LNCaP clone FGC (cell line): ENCODE data around the gene NOP14.
A peak's percentile ranks its signal among the peaks of the same experiment; 100 is the strongest.

Source experiments
- DNase-seq: peaks from one replicate; pipeline ENCODE4 v3.0.0-alpha.2; 2011; ENCODE audit warnings: low read depth
- H3K4me3 ChIP-seq: 2 replicates; pipeline ENCODE4 v1.5.1; 2011; ENCODE audit warnings: mild to moderate bottlenecking, low read depth, low read length, control low read depth
- TF ChIP-seq, protein P1 (sequence below): IDR thresholded peaks from 2 replicates; pipeline ENCODE4 v1.5.1; 2012; ENCODE audit warnings: mild to moderate bottlenecking; ENCODE audit not compliant: control insufficient read depth, insufficient read depth; ENCODE audit errors: extremely low read depth

NOP14 gene

GRCh38 chr4:2937986-2938385 lies 25.2 kb downstream of the NOP14 start:
- no peak for DNase-seq
- H3K4me3 ChIP-seq = no peak overlapping the region
- TF ChIP-seq, protein P1, sequence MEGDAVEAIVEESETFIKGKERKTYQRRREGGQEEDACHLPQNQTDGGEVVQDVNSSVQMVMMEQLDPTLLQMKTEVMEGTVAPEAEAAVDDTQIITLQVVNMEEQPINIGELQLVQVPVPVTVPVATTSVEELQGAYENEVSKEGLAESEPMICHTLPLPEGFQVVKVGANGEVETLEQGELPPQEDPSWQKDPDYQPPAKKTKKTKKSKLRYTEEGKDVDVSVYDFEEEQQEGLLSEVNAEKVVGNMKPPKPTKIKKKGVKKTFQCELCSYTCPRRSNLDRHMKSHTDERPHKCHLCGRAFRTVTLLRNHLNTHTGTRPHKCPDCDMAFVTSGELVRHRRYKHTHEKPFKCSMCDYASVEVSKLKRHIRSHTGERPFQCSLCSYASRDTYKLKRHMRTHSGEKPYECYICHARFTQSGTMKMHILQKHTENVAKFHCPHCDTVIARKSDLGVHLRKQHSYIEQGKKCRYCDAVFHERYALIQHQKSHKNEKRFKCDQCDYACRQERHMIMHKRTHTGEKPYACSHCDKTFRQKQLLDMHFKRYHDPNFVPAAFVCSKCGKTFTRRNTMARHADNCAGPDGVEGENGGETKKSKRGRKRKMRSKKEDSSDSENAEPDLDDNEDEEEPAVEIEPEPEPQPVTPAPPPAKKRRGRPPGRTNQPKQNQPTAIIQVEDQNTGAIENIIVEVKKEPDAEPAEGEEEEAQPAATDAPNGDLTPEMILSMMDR = no peak

DNA sequence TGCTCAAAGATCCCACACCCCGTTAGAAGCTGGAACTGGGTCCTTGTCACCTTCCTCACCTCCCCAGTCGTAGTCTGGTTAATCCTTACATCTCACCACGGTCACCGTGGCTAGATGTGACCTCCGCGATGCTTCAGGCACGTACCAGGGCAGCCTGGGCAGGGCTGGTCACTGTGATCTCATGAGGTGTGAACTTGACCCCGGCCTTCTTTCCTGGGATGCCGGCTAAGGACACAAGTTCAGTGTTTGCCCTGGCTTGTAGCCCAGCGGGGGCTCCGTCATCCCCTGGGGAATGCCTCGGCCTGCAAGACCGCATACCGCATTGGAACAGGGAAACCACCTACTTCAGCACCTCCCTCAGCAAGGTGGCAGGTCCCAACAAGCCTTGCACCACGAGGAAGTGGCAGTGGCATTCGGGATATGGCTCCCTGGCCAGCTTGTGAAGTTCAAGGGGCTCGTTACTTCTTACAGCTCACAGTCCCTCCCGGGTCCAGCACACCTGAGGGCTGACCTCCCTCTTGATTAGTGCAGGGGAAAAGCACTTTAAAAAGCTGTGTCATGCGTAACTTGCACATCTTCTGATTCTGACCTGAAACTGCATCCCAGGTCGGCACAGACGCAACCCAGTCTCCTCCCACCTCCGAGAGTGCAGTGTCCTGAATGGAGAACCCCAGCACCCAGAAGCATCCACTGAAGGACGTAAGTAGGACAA lies 25.9 kb downstream of the NOP14 start:
- no peak for DNase-seq
- no peak overlapping the region for H3K4me3 ChIP-seq
- TF ChIP-seq, protein P1 = no peak

- no peak overlapping the region for H3K4me3 ChIP-seq
- TF ChIP-seq, protein P1 = no peak
- no peak for DNase-seq
Observed at GRCh38 chr4:2936773-2937145, 26.4 kb downstream of the NOP14 start.

- TF ChIP-seq, protein P1 = no peak
- no peak for DNase-seq
- peak overlapping the region; percentile 84 for H3K4me3 ChIP-seq
Observed at GRCh38 chr4:2935762-2936743, 27.2 kb downstream of the NOP14 start.

DNA sequence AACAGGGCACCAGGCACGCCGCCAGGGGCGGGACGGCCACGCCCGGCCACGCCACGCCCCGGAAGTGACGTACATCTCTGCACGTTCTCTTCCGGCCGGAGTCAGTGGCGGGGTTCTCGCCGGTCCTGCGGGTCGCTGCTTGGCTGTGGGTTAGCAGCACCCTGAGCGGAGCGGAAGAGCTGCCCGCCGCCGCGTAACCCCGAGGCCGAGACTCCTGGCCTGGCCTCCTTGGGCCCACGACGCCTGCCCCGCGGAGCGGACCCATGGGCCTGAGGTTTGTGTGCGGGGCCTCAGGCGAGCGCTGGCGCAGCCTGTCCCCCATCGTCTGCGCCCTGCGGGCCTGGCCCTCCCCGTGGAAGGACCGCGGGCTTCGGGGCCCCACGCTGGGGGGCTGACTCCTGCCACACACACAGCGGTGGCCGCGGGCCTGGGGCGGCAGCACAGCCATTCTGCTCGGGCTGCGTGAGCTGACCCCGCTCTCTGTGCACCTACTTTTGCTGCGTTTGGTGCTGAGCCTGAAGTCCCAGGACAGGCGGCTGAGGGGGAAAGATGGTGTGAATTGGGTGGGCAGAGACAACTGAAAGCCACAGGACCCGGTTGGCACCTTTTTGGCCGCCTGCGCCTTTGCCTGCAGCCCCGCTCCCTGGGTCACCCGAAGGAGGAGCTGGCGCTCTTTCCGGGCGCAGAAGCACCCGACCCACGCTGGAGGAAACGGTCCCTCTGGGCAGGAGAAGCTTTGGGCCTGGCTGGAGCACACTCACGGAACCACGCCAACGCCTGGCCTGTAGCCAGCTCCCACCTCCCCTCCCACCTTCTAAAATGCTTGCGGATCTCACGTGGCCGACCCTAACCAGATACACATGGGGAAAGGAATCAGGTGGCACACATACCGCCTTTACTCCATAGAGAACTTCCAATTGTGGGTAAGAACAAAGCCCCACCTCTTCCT lies 28.1 kb downstream of the NOP14 start:
- peak; percentile 54 for DNase-seq
- H3K4me3 ChIP-seq = peak overlapping the region; percentile 84
- TF ChIP-seq, protein P1 = 0 out of 2 replicates have a peak, but pooled peaks have one; percentile 7

DNA sequence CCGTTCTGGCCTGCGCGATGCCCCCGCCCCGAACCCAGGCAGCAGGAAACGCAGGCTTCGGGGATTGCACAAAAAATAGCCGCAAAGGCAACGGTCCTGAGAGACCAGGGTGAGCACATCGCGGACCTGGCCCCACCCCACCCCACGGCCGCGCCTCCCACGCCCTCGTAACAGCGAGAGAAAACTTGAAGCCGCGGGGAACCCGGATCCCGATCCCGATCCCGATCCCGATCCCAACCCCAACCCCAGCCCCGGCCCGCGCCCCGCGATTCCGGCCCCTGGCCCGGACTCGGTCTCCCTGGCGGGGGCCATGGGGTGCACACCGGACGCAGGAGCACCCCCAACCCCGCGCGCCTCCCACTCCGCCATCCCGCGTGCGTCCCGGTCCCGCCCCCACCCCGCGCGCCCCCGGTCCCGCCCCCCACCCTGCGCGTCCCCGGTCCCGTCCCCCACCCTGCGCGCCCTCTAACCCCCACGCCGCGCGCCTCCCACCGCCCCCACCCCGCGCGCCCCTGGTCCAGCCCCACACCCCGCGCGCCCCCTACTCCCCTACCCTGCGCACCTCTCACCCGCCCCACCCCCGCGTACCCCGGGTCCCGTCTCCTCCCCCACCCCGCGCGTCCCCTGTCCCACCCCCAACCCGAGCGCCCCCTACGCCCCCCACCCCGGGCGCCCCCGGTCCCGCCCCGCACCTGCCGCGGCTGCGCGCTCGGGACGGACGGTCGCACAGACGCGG lies 29.0 kb downstream of the NOP14 start:
- TF ChIP-seq, protein P1 = no peak
- peak overlapping the region; percentile 84 for H3K4me3 ChIP-seq
- DNase-seq = no peak
